ENCODE data around the gene AUTS2.
A peak's percentile ranks its signal among the peaks of the same experiment; 100 is the strongest.

The AUTS2 gene

DNA sequence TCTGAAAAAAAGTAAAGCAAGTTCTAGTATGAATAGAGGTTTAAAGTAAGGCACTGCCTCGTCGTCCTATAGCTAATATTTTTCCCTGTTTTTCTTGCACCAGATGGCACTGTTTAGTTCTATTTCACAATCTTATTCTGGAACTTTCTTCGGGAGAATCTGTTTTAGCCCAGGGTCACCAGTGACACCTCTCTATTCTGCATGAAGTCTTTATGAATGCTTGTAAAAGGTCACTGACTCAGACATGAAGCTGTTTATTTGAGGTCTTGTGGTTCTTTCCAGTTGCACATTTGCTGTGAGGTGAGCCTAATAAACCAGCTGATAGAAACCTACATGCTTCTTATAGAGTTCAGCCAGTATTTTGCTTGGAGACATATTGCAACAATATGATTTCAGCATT, 444.3 kb downstream of the AUTS2 start:
- peak in 1 of 3 experiments; percentile 53 for DNase-seq

DNA sequence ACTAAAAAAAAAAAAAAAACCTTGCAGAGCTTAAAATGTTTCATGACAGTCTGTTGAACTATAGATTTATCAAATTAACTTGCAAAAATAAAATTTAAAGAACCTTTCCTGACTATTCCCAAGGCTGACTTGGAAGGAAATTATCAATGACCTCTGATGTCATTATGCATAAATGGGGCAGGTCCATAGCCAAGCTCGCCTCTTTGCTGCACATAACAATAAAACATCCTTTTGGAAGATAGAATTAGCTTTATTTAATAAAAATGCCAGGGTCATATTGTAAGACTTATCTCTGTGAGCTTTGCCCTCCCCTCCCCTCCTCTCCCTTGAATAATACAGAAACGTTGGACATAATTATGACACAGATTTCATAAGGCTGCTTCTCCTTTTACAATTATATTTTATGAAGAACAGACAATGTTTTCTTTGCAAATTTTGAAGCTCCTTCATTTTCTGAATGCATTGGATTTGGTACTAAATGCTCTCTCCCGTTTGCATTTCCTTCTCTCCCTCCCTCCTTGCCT, 444.8 kb downstream of the AUTS2 start:
- no peak for DNase-seq

DNA sequence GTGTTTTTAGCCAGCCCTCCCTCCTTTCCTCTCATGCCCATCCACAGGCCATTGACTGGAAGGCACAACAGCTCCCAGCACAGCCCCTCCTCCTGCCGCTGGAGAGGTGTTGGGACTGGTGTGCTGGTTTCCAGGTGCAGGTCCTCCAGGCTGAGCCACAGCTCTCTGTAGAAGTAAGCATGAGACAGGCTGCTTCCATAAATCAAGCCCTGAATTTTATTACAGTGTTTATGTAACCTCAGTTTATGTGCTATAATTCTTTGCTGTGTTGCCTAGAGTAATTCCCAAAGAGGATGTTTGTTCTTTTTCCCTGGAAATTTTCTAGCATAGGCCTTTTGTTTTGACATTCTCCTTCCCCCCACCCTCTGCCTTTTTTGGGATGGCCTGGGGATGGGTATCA, 445.8 kb downstream of the AUTS2 start:
- DNase-seq, result peak; percentile 69 to 88 (median 79)

DNA sequence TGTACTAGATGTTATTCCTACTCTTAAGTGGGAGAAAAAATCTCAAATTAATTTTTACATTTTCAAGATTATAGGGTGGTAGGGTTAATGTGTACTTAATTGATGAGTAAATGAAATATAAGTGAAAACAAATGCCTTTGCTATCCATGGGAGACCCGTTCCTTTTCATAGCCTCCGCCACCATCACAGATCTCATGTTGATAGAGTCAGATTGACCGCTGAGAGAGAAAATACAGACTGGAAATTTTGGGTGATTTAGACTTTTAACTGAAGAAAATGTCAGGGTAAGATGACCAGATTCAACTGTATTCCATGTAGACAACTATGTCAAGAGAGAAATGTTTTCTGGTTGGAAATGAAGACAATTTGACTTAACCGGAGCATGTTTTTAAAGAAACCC, 446.2 kb downstream of the AUTS2 start:
- DNase-seq, result peak in 2 of 3 experiments; percentile 51 to 84

DNA sequence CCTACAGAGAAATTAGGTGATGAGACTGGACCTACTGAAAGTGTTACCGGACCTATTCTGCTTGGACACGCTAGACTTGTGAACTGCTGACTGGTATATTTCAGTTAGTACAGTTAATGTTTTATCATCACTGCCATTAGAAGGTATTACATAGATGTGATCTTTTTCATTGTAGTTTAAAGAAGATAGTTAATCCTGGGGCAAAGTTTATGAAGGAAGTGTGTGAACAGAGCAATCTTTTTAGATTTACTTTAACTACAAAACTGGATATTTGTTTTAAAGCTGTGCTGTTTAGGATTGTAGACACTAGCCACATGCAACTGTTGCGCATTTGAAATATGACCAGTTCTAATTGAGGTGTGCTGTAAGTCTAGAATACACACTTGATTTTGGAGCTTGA, 446.7 kb downstream of the AUTS2 start:
- no peak for DNase-seq

DNA sequence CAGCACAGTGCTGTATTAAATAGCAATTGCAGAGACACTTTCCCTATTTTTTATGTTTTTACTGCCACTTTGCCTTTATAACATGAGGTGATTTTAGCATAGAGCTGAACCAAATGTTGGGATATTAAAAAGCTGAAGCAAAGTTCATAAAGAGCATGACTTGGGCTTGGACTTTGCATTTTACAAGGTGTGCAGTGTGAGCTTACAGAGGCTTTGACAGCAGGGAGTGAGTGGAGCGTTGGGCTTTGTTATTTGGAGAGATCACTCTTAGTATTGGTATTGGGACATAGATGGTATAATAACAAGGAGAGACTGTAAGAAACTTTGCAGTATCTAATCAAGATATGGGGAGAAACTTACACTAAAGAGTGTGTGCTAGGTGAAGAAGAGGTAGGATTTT, 449.1 kb downstream of the AUTS2 start:
- no peak for DNase-seq

DNA sequence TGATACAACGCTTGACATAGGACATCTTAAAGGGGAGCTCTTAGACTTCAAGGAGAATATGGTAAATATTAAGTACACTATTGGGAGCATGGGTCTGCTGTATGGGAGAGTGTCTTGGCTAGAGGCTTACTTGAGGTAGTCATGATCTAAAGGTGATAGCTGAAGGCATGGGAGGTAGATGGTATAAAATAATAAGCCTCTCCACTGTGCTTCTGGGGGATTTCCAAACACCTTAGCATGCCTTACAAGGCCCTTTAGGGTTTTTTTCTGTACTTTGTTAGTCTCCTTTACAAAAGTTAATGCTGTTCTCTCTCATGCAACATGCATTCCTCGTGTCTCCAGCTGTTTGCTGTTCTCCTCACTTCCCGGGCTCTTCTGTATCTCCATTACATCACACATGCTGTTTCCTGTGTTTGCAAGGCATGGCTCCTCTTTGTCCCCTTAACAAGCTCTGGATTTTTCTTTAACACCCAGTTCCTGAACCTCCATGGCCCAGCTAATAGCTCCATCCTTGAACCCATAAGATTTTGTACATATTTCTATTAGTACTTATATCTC, 449.7 kb downstream of the AUTS2 start:
- no peak for DNase-seq

DNA sequence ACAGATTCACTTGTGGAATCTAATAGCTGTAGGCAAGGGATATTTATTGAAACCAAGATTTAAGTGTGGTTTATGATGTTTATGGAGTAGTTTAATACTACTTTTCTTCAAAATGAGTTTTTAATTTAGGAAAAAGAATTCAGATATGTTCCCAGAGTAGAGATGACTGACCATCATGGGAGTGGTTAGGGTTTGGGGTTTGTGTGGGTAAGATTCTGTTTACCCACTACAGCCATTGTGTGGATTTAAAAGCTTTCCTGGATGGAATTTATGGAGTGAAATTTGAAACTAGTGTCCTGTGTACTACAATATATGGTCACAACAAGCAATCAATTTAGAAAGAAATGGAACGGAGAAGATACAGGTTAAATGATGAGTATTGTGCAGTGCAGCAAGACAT, 453.5 kb downstream of the AUTS2 start:
- peak in 1 of 3 experiments; percentile 31 for DNase-seq

DNA sequence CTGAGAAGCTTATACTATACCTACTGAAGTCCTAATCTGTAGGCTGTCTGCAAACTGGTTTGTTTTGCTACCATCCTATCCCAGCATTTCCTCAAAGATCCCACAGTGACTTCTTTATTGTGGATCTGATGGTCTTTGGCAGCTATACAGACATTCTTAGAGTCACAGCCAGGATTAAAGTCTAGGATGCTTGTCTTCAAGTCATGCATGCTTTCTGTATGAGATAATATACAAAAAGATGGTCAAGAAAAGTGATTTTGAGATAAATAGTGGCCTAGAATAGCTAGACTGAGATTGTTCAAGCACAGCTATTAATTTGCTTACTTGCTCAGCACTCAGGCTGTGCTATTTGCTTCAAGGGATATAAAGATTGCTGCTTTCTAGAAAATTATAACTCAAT, 454.4 kb downstream of the AUTS2 start:
- DNase-seq, result no peak

DNA sequence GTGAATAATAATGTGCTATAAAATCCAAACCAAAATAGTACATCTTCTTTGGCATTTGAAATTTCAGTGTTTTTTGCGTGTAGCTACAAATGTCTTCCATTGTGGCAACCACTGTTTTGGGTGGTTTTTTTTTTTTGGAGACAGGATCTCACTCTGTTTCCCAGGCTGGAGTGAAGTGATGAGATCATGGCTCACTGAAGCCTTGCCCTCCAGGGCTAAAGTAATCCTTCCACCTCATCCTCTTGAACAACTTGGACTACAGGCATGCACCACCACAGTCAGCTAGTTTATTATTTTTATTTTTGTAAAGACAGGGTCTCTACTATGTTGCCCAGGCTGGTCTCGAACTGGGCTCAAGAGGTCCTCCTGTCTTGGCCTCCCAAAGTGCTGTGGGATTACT, 455.1 kb downstream of the AUTS2 start:
- DNase-seq, result no peak

DNA sequence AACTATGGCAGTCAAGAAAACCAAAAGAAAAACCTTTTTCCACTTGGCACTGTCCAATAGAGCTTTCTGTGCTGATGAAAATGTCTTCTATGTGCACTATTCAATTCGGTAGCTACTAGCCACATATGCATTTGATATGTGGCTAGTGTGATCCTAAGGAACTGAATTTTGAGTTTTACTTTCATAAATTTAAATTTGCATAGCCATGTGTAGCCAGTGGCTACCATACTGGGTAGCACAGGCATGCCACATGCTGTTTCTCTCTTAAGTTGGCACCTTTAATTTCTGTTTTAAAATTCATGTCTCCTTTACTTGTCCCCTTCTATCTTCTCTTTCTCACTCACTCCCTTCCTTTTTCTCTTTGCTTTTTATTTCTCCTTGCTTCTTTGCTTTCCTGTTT, 455.7 kb downstream of the AUTS2 start:
- no peak for DNase-seq

DNA sequence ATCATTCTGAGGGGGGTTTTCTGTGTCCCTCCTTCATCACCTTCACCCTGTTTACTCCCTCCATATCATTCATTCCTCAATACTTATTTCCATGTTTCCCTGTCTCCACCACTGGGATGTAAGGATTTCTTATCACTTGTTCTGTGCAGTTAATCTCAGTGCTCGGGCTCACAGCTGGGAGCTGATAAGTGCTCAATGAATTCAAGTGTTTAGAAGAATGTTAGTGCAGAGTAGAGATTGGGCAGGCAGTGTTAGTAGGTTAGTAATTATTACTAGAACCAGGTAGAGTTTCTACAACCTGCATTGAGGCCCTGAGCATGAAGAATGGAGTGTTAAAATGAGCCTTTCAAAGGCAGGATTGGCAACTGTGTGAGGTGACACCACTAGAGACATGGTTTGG, 458.1 kb downstream of the AUTS2 start:
- DNase-seq, result no peak

DNA sequence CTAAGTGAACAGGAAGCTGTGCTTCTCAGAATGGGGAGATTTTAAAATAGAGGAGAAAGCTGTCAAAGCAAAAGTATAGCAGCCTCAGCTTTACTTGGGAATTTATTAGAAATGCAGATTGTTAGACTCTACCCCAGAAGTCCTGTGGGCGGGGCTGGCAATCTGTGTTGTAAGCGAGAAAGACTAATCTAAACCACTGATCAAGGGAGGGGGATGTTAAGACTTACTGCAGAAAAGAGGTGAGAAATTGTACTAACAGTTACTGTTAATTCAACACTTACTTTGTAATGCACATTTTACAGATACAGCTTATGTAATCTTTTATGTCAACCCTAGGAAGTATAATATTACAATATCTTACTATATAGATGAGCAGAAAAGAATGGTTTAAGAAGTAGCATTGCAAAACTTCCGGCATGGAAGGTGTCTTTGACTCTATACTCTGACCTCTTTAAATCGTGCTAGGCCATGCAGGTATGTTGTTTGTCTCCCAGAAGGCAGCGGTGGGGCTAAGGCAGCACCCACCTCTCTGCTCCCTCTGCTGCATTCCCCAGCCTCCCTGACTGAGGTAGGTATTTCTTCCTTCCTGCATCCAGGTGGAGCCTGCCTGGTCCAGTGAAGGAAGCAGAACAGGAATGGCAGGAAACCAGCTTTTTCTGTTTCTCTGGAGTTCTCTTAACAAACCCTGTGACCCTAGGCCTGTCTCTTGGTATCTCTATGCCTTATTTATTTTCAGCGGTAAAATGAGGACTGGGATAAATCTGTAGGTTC, 462.2 kb downstream of the AUTS2 start:
- no peak for DNase-seq

DNA sequence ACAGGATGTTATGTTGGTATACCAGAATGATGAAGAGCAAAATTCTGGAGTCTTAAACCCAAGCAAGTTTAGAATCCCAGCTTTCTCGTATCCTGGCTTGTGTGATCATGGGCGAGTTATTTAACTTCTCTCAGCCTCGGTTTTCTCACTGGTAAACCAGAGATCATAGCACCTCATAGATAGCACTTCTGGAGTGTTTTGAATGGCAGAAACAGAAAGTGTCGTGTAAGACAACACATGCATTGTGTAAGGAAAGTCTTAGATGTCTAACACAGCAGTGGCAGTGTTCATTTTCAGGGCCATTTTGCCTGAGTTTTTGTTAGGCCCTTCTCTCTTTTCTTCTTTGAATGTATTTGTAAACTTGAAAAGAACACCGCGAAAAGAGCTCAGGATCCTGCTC, 465.1 kb downstream of the AUTS2 start:
- no peak for DNase-seq

DNA sequence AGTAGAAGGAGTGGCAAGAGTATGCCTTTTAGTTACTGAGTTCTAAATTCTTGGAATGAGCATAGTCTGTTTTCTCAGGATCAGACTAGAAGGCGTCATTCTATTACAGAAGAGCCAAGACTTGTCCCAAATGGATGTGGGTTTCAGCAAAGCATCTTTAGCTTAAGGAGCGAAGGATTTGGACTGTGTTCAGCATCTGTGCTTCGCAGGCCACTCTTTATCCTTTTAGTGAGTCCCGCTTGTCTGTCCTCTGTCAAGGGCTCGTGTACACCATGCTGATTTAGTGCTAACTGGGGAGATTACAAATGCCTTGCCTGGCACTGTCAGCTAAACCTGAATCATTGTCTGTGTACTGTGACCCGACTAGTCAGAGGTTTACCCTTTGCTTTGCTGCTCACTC, 465.7 kb downstream of the AUTS2 start:
- peak in 2 of 3 experiments; percentile 35 to 49 for DNase-seq

DNA sequence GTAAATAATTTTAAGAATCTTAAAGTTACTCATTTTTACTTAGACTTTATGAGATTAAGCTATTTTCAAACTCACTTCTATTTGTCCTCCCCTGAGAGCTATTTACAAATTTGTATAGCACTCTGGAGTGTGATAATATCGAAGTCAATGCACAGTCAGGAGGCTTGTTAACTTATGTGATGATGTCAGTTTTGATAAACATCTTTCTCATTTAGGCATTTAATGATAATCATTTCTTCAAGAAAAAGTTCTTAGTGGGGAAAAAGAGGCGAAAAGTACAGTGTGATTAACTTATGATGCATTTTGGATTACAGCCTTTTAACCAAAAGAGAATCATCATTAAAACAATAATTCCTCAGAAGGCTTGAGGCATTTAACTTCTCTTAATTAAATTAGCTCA, 468.6 kb downstream of the AUTS2 start:
- DNase-seq, result no peak

DNA sequence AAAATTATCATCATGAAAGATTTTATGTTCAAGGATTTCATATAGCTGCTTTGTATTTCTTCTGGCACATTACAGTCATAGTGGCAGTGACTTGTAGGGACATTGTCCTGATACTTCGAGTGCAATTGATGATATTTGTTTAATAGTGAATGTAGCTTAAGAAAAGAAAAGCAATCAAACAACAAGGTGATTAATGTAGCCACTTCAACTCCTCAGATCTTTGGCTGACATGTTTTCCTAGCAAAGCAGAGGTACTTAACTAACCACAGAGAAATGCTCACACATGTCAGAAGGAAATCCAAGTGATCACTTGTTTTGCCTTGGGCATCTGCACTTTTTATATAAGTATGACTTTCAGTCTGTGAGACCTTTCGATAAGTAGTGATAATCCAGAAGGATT, 470.3 kb downstream of the AUTS2 start:
- peak in 2 of 3 experiments; percentile 18 to 37 for DNase-seq

DNA sequence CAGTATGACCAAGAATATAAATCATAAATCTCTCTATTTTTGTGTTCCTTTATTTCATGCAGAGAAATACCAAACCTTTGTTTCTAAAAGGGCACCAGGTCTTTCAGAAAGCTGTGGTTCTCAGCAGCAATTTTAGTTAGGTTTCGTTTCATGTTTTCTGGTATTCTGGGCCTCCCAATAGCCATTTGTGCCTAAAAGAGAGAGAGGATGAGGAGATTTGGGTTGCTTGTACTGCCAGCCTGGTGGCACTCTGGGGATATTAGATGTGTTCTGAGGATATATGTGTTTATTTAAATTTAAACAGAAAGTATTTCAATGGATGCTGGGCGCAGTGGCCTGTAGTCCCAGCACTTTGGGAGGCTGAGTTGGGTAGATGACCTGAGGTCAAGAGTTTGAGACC, 471.7 kb downstream of the AUTS2 start:
- DNase-seq, result no peak

DNA sequence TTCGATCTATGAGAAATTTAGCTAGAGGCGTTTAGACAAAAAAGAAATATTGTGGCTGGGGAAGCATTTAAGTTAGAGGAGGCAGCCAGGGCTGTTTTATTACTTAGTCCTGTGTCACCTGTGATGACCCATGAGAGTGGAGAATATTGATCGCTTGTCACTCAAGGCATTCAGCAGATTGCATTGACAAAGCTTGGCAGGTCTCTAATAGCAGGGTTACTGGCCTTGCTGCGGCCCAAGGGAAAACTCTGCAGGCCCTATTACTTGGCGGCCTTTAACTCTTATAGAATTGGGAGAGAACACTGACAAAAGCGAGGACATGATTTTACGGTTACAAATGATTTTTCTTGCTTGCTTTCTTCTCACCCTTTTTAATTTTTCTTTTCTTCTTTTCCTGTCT, 473.5 kb downstream of the AUTS2 start:
- peak in 2 of 3 experiments; percentile 61 to 85 for DNase-seq

DNA sequence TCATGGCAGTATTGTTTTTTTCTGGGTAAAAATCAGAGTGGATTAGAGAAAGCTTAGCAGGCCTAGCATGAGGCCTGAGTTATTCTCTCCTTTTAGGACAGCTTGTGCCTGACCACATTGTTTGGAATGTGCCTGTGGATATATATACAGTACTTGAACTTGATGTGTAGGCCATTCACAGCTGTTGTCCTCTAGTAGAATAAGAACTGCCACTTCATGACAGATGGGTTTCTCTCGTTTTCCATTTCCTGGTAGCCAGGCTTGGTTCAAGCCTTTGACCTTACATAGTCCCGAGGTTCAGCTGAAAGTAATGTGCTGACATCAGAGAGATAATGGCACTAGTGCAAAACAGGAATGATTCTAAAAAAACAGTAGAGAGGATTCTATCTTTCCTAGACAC, 473.9 kb downstream of the AUTS2 start:
- peak; percentile 53 to 74 (median 69) for DNase-seq

DNA sequence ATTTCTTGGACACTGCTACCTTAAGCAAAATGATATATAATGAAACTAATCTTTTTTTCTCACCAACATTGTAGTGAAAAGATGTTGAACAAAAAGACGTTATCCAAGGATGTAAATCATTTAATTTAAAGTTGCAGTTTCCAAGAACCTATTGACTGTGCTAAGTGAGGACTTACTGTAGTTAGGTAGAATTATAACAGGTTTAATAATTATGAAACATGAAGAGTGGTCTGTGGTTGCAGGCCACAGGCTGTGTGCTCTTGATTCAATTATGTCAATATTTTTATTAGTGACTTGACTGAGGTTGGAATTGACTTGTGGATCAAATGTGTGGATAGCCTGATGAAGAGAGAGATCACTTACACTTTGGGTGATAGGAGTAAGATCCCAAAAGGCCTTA, 478.1 kb downstream of the AUTS2 start:
- DNase-seq, result no peak

DNA sequence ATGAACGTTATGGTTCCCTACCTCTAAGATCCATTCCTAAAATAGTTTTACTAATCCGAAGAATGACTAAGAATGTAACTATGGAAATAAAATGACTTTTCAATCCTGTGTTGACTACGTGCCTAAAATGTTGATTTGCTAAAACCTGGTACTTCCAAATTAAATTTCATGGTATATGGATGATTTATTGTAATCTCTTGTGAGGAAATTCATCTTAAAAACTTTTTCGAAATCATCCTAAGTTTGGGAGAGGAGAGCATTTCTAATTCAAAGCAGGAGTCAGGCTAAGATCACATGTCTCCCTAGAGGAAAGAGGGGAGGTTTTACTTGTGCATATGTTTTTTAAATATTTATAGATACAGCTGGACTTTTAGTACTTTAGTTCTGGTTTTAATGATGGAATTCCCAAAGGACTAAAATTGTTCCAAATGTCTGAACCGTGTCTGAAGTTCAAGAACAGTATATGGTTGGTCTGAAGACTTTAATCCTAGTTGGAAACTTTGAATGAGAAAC, 483.9 kb downstream of the AUTS2 start:
- no peak for DNase-seq

DNA sequence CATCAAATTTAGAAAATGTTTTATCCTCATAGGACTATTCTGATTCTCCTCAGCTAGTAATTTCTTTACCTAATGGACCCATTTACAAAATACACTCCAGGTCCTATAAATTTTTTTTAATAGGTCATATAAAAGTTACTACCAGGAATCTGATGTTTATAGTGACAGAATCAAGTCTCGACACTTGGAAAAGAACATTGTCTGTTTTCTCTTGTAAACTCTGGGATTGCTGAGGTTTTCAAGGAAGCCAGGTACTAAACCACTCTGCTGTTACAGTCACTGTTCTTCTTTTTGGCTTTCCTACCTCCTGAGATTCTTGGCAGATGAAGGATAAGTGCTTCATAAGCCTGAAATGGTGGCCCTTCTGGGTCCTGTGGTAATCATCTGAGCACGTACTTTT, 493.1 kb downstream of the AUTS2 start:
- no peak for DNase-seq
